SK-N-MC (cell line): Measurements from ENCODE around the gene ZNF267.

ENCODE experiments used
- EZH2 ChIP-seq: fragments of 200-600 bp; sonication (generic); IDR thresholded peaks from one replicate; pipeline ENCODE4 v1.6.1; 2017; ENCODE audit warnings: antibody characterized with exemption
- FOXP2 ChIP-seq: optimal IDR thresholded peaks from 2 replicates; pipeline ENCODE3; 2011; ENCODE audit warnings: mild to moderate bottlenecking, moderate library complexity; ENCODE audit not compliant: insufficient read depth; ENCODE audit errors: extremely low read length, control extremely low read depth
- POLR2AphosphoS5 ChIP-seq: IDR thresholded peaks from 2 replicates; pipeline ENCODE4 v1.6.1; 2012; ENCODE audit warnings: mild to moderate bottlenecking, low read depth, low read length, borderline replicate concordance

GRCh38 chr16:31899505-31899904 lies 25.9 kb downstream of the ZNF267 start:
- TF ChIP-seq EZH2, result no peak
- no peak for TF ChIP-seq POLR2AphosphoS5
- no peak for TF ChIP-seq FOXP2
